Cardiac muscle cell (in vitro differentiated cells and primary cell): ENCODE measurements around the gene TRAPPC1. TPM values are rescaled to one million over a fixed set of nuclear protein-coding genes. Genes with fewer than 3 reads are reported as not detected.

Experiments used
- DNase-seq, 2 donors: peaks; one replicate each; pipeline versions ENCODE4 v3.0.0 to v3.0.0-alpha.2; 2010 to 2017; ENCODE audit warnings: low read depth in 1 of 2, low spot score in 1 of 2
- H3K27ac ChIP-seq: fragments of 200-600 bp; sonication (generic); 2 replicates; pipeline ENCODE4 v1.5.1; 2016
- H3K27me3 ChIP-seq: fragments of 200-600 bp; sonication (generic); 2 replicates; pipeline ENCODE4 v1.6.0; 2016; ENCODE audit warnings: control low read depth
- H3K36me3 ChIP-seq: fragments of 200-600 bp; sonication (generic); 2 replicates; pipeline ENCODE4 v1.5.1; 2016; ENCODE audit warnings: control low read depth
- H3K4me1 ChIP-seq: fragments of 200-600 bp; sonication (generic); 2 replicates; pipeline ENCODE4 v1.8.1; 2017; ENCODE audit warnings: low read depth, mild to moderate bottlenecking, mixed run types
- H3K4me3 ChIP-seq: fragments of 200-600 bp; sonication (generic); 2 replicates; pipeline ENCODE4 v1.5.1; 2016; ENCODE audit warnings: mild to moderate bottlenecking
- H3K9me3 ChIP-seq: fragments of 200-600 bp; sonication (generic); 2 replicates; pipeline ENCODE4 v1.5.1; 2017; ENCODE audit warnings: low read depth, mild to moderate bottlenecking, control low read depth
- CTCF ChIP-seq: IDR thresholded peaks from 2 replicates; pipeline ENCODE4 v1.5.1; 2012; ENCODE audit warnings: low read depth, mild to moderate bottlenecking, low read length
- polyA plus RNA-seq: library from polyadenylated mRNA; unstranded; fragments of >200 nt; fragmentation: Nextera tagmentation; extraction: Ambion mirVana; gene quantifications from 2 replicates; pipeline ENCODE4 v1.2.1, GENCODE V29; 2016
- total RNA-seq: library from RNA; depleted of rRNA; stranded (reverse); fragments of >200 nt; gene quantifications from 2 replicates; pipeline ENCODE4 v1.2.3, GENCODE V29; 2016

The TRAPPC1 gene
- total and polyA plus RNA-seq, 2 experiments from 2014 or later: 92.0 to 386 TPM

GRCh38 chr17:7897090-7897489 lies 34.7 kb downstream of the TRAPPC1 start:
- H3K36me3 ChIP-seq: peaks cover 16% of the 10 kb centered on the region
- H3K27ac ChIP-seq: no peak overlapping the region
- no peaks in the 10 kb centered on the region for H3K4me1 ChIP-seq
- no peaks in the 10 kb centered on the region for H3K9me3 ChIP-seq
- H3K27me3 ChIP-seq: no peaks in the 10 kb centered on the region
- no peak for TF ChIP-seq CTCF
- no peak overlapping the region for H3K4me3 ChIP-seq
- DNase-seq: no peak

GRCh38 chr17:7894866-7895265 lies 36.9 kb downstream of the TRAPPC1 start:
- peaks cover 2% of the 10 kb centered on the region for H3K4me1 ChIP-seq
- no peaks in the 10 kb centered on the region for H3K9me3 ChIP-seq
- H3K27ac ChIP-seq: no peak overlapping the region
- H3K4me3 ChIP-seq: no peak overlapping the region
- H3K27me3 ChIP-seq: no peaks in the 10 kb centered on the region
- no peak for DNase-seq
- peaks cover 21% of the 10 kb centered on the region for H3K36me3 ChIP-seq
- no peak for TF ChIP-seq CTCF

DNA sequence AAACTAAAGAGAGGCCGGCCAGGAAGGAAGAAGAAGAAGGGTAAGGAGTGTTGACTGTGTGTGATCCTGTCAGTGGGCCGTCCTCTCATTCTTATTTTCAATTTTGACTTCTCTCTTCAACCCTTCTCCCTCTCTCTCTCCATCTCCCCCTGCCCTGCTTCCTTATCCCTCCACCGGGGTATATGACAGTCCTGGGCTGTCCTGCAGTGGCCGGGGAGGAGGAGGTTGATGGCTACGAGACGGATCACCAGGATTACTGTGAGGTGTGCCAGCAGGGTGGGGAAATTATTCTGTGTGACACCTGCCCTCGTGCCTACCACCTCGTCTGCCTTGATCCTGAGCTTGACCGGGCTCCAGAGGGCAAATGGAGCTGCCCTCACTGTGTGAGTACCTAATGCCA lies 37.5 kb downstream of the TRAPPC1 start:
- no peak for TF ChIP-seq CTCF
- Histone ChIP-seq H3K36me3 (peaks cover 21% of the 10 kb centered on the region), H3K9me3 (no peaks in the 10 kb centered on the region), H3K27ac (no peak overlapping the region), H3K27me3 (no peaks in the 10 kb centered on the region), H3K4me3 (no peak overlapping the region), H3K4me1 (peaks cover 9% of the 10 kb centered on the region)
- DNase-seq: no peak

- no peak for TF ChIP-seq CTCF
- Histone ChIP-seq H3K9me3 (no peaks in the 10 kb centered on the region), H3K27ac (no peak overlapping the region), H3K27me3 (no peaks in the 10 kb centered on the region), H3K4me3 (no peak overlapping the region), H3K36me3 (peaks cover 21% of the 10 kb centered on the region), H3K4me1 (peaks cover 18% of the 10 kb centered on the region)
- DNase-seq: no peak
Observed at GRCh38 chr17:7893187-7893880, 38.4 kb downstream of the TRAPPC1 start.

DNA sequence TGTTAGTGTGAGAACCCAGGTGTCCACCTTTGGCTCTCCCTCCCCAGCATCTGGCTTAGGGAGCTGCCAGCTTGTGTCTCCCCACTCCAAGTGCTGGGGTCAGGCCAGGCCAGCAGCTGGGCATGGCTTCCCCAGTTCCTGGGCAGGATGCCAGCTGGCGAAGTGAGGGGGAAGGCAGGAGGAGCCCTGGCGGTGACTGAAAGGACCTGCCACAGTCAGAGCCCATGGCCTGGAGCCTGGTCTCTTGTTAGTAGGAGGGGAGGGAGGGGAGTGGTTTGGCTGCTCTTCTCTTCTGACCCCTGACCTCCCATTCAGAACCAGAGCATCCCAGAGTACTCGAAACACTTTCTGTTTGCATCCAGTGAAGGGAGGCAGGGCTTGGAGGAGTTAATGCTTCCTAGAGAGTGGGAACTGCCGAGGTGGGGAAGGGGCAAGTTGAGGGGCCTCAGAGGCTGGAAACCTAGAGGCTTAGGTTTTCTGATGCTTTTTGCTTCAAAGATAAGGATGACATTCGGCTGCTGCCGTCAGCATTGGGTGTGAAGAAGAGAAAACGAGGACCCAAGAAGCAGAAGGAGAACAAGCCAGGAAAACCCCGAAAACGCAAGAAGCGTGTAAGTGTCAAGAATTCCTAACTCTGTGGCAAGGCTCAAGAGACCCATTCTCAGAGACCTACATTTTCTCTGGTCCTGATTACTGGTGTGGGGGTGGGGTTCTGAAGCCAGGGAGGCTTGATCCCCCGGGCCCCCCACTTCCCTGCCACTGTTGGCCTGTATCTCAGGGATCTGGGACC lies 42.4 kb downstream of the TRAPPC1 start:
- peak; percentile 47 for TF ChIP-seq CTCF
- H3K27me3 ChIP-seq: no peaks in the 10 kb centered on the region

More for the DNA sequence above, 42.4 kb downstream of the TRAPPC1 start:
- no peaks in the 10 kb centered on the region for H3K9me3 ChIP-seq
- H3K36me3 ChIP-seq: peaks cover 12% of the 10 kb centered on the region
- DNase-seq: peak; percentile 88 to 97
- peaks cover 31% of the 10 kb centered on the region for H3K4me1 ChIP-seq
- peak overlapping the region; percentile 90 for H3K27ac ChIP-seq
- H3K4me3 ChIP-seq: no peak overlapping the region
